Retina (tissue), 1 donor: ENCODE results near the gene FOXD4.
"Not testable (repeated sequence)": the region's sequence is repeated elsewhere in the genome, so short reads cannot be mapped to it uniquely, and the experiment has no call there.

Source experiments
- DNase-seq: peaks from one replicate; pipeline ENCODE4 v3.0.0-alpha.2; 2016

FOXD4 gene

GRCh38 chr9:90851-91250 is 27.4 kb downstream of the FOXD4 start:
- not testable (repeated sequence) for DNase-seq

DNA sequence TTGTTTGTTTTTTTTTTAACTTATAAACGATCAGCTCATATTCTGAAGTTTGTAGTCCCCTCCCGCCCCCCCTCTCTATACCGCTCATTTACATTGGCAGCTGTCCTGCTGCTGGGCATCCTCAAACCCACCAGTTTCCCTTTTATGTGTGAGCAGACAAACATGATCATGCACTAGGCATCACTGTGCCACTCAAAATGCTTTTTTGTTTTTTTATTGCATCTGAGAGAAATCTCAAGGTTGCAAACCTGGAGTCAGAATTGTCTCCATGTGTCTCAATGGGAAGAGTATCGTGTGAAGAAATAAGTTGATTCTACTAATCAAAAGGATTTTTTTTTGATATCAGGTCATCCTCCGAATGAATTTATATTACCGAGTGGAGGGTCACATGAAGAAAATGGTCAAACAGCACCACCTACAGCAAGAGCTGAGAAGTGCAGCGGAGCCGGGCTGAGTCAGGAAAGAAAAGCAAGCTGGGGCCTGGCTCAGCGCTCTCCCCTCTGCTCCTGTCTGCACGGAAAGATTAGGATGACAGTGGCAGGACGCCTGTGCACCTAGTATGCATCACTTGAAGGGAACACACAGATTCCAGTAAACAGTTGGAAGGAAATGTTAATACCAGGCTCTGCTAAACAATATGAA is 29.7 kb downstream of the FOXD4 start:
- DNase-seq = not testable (repeated sequence)

GRCh38 chr9:87860-88259 is 30.4 kb downstream of the FOXD4 start:
- not testable (repeated sequence) for DNase-seq

DNA sequence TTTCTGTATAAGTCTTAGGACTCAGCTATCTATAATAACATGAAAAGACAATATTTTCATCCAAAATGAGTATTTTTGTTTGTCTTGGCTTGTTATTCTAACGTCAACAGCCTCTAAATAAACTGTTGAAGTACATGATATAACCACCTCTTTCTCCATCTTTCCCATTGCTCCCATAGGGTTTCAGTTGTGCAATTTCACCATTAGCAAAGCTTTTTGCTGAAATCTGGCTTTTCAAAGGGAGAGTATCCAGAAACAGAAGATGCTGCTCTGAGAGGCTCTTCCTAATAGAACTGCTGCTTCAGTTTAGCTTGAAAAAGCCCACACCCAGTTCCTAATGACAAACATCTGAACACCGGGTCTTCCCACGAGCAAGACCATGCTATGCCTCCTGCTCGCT is 31.1 kb downstream of the FOXD4 start:
- not testable (repeated sequence) for DNase-seq

DNA sequence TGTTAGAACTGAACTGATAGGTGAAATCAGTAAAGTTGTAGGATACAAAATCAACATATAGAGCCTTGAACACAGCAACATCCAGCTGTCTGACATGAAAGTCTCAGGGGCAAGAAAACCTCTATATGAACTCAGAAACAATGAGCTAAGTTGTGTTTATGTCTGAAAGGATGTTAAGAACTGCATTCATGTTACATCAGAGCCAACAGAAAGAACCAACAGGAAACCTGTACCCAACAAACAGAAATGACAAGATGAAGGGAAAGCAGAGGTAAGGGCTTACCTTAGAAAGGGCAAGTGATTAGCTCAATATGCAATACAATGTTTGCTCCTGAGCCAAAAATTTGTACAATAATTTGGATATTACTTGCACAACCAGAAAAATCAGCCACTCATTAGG is 31.5 kb downstream of the FOXD4 start:
- DNase-seq = not testable (repeated sequence)

DNA sequence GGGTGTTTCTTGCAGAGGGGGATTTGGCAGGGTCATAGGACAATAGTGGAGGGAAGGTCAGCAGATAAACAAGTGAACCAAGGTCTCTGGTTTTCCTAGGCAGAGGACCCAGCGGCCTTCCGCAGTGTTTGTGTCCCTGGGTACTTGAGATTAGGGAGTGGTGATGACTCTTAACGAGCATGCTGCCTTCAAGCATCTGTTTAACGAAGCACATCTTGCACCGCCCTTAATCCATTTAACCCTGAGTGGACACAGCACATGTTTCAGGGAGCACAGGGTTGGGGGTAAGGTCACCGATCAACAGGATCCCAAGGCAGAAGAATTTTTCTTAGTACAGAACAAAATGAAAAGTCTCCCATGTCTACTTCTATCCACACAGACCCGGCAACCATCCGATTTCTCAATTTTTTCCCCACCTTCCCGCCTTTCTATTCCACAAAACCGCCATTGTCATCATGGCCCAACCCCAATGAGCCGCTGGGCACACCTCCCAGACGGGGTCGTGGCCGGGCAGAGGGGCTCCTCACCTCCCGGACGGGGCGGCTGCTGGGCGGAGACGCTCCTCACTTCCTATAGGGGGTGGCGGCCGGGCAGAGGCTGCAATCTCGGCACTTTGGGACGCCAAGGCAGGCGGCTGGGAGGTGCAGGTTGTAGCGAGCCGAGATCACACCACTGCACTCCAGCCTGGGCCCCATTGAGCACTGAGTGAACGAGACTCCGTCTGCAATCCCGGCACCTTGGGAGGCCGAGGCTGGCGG is 35.1 kb downstream of the FOXD4 start:
- not testable (repeated sequence) for DNase-seq

- not testable (repeated sequence) for DNase-seq
Observed at GRCh38 chr9:78333-78732, 39.9 kb downstream of the FOXD4 start.

GRCh38 chr9:76389-76788 is 41.8 kb downstream of the FOXD4 start:
- not testable (repeated sequence) for DNase-seq

DNA sequence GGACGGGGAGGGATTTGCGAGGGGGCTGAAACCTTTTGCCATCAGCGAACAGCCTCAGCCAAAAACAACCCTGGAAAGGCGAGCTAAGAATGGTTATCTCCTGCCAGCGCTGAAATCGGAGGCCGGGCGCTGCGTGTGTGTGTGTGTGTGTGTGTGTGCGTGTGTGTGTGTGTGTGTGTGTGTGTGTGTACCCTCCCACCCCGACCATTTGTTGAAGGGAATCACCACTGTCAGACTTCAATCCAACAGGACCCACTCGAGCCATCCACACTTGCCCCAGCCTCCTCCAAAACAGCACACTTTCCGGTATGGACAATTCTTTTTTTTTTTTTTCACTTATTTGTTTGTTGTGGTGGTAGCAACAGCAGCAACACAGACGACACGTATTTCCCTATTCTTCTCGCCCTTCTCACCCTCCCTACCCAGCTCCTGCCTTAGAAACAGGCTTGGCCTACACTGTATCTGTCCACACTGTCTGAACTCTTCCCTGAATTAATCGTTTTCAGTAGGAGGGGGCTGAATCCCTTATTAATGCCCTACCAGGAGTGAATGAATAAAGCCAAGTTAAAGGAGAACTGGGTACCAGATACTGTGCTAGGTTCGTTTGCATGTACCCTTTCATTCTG is 44.2 kb downstream of the FOXD4 start:
- DNase-seq = peak; percentile 9

- peak; percentile 72 for DNase-seq
Observed at GRCh38 chr9:73076-73899, 44.9 kb downstream of the FOXD4 start.
